Transverse colon (tissue), 4 donors: ENCODE results near the gene ACVR2A. TPM values are rescaled to one million over a fixed set of nuclear protein-coding genes. Genes with fewer than 3 reads are reported as not detected.

Experiments used
- DNase-seq: peaks from one replicate; pipeline ENCODE4 v3.0.0-alpha.2; 2019
- H3K27ac ChIP-seq, 4 donors: fragments of 200-600 bp; sonication (generic); 2 replicates each; pipeline ENCODE4 v1.5.1; 2016 to 2018; ENCODE audit warnings: inconsistent platforms in 4 of 4
- H3K27me3 ChIP-seq: fragments of 200-600 bp; sonication (generic); 2 replicates; pipeline ENCODE4 v1.5.1; 2017; ENCODE audit warnings: inconsistent platforms
- H3K36me3 ChIP-seq, 4 donors: fragments of 200-600 bp; sonication (generic); 2 replicates each; pipeline ENCODE4 v1.5.1; 2017 to 2019; ENCODE audit warnings: inconsistent platforms in 4 of 4
- H3K4me1 ChIP-seq, 4 donors: fragments of 200-600 bp; sonication (generic); 2 replicates each; pipeline ENCODE4 v1.5.1; 2017 to 2020; ENCODE audit warnings: inconsistent platforms in 4 of 4
- H3K4me3 ChIP-seq, 4 donors: fragments of 200-600 bp; sonication (generic); 1 replicate in 1 of 4; 2 replicates in 3 of 4; pipeline versions ENCODE4 v1.5.1 to v1.6.1; 2017 to 2019; ENCODE audit warnings: inconsistent platforms in 4 of 4
- H3K9me3 ChIP-seq, 2 donors: fragments of 200-600 bp; sonication (generic); 2 replicates each; pipeline ENCODE4 v1.5.1; 2017 to 2019; ENCODE audit warnings: inconsistent platforms in 2 of 2
- CTCF ChIP-seq, 5 experiments: fragments of 200-600 bp in 3 of 5; fragments of 450-650 bp in 2 of 5; sonication (generic) in 3 of 5; IDR thresholded peaks; 1 replicate in 2 of 5; 2 replicates in 3 of 5; pipeline ENCODE4 v1.5.1; 2016 to 2017; ENCODE audit warnings: antibody characterized with exemption in 5 of 5, inconsistent platforms in 3 of 5, mild to moderate bottlenecking in 2 of 5, moderate library complexity in 1 of 5
- EP300 ChIP-seq: sonication (generic); formaldehyde crosslinking; IDR thresholded peaks from one replicate; pipeline ENCODE4 v1.6.1; 2017; ENCODE audit warnings: antibody characterized with exemption, low read depth
- POLR2A ChIP-seq: fragments of 450-650 bp; IDR thresholded peaks from one replicate; pipeline ENCODE4 v1.6.1; 2016; ENCODE audit warnings: antibody characterized with exemption, mild to moderate bottlenecking, moderate library complexity
- POLR2AphosphoS5 ChIP-seq, 3 donors: sonication (generic); formaldehyde crosslinking; IDR thresholded peaks; one replicate each; pipeline ENCODE4 v1.6.1; 2016; ENCODE audit warnings: antibody characterized with exemption in 3 of 3
- WGBS, 2 donors: methylation state at CpG; one replicate each; pipeline ENCODE4 v1.1.5; 2018; ENCODE audit warnings: low coverage in 1 of 2; 5-methylcytosine and 5-hydroxymethylcytosine counted together
- in situ Hi-C, 4 donors: fragments of 200-750 bp; cut with MboI; loops; one replicate each; pipeline versions ENCODE4 v1.15.0 to v1.15.1; 2017; ENCODE audit warnings: low sequenced_read_pairs in 3 of 4, low pct_ligation_motif_present in 1 of 4, low pct_unique_long_range_greater_than_20kb in 1 of 4
- intact Hi-C: fragments of 100-400 bp; cut with DNase I; formaldehyde crosslinking; loops from one replicate; pipeline ENCODE4 v1.15.1; 2023; ENCODE audit warnings: low total_unique reads
- total RNA-seq, 4 donors: library from RNA; depleted of rRNA; stranded (reverse); fragments of >200 nt; gene quantifications; one replicate each; pipeline ENCODE4 v1.1.0, GENCODE V29; 2016

ACVR2A gene
- total RNA-seq, 4 donors from 2014 or later, result 15.7 to 36.0 (median 19.4) TPM

- 67 to 69% methylated on average over 1 of the region's 1 CpG for WGBS, 2 donors
- Histone ChIP-seq H3K27ac (no peak overlapping the region), H3K9me3 (no peaks in the 10 kb centered on the region), H3K4me3 (no peak overlapping the region), H3K4me1 (peaks cover 0 to 13% (median 3%) of the 10 kb centered on the region in 4 donors), H3K36me3 (peaks cover 0 to 20% (median 7%) of the 10 kb centered on the region in 4 donors), H3K27me3 (no peaks in the 10 kb centered on the region)
- no peak for DNase-seq
- in situ Hi-C loops (loop anchor here in 2 of 4 donors (25.0 kb wide), 2 partner anchors 577 to 1052 kb away; no protein-coding TSS in a partner anchor), intact Hi-C loops (loop anchor here (5.0 kb wide), 2 partner anchors 267 to 572 kb away; no protein-coding TSS in a partner anchor)
- no peak for TF ChIP-seq CTCF (IDR thresholded peaks at IDR 0.05)
- no peak for TF ChIP-seq EP300
- TF ChIP-seq POLR2A, result no peak
- TF ChIP-seq POLR2AphosphoS5 (IDR thresholded peaks at IDR 0.05), result no peak
Observed at GRCh38 chr2:147934881-147935620, 90.2 kb downstream of the ACVR2A start.

- Histone ChIP-seq H3K36me3 (peaks cover 0 to 20% (median 7%) of the 10 kb centered on the region in 4 donors), H3K4me3 (no peak overlapping the region), H3K4me1 (peaks cover 0 to 13% (median 3%) of the 10 kb centered on the region in 4 donors), H3K27me3 (no peaks in the 10 kb centered on the region), H3K27ac (no peak overlapping the region), H3K9me3 (no peaks in the 10 kb centered on the region)
- 35% methylated on average over 3 of the region's 3 CpGs for WGBS, 2 donors
- TF ChIP-seq POLR2A, result no peak
- TF ChIP-seq CTCF (IDR thresholded peaks at IDR 0.05), result peak; percentile 77 to 88 (median 83)
- no peak for TF ChIP-seq EP300
- no peak for TF ChIP-seq POLR2AphosphoS5 (IDR thresholded peaks at IDR 0.05)
- intact Hi-C loops, result loop anchor here (5.0 kb wide), 2 partner anchors 264 to 569 kb away; no protein-coding TSS in a partner anchor
- DNase-seq, result no peak
- in situ Hi-C loops, result loop anchor here in 2 of 4 donors (25.0 kb wide), 2 partner anchors 574 to 1049 kb away; no protein-coding TSS in a partner anchor
Observed at GRCh38 chr2:147937744-147938349, 93.0 kb downstream of the ACVR2A start.

- H3K9me3 ChIP-seq, result no peaks in the 10 kb centered on the region
- whole genome bisulfite sequencing, 2 donors, result 88 to 94% methylated on average over 1 of the region's 1 CpG
- in situ Hi-C loops (loop anchor here in 2 of 4 donors (25.0 kb wide), 2 partner anchors 573 to 1048 kb away; no protein-coding TSS in a partner anchor), intact Hi-C loops (loop anchor here (5.0 kb wide), 2 partner anchors 263 to 568 kb away; no protein-coding TSS in a partner anchor)
- H3K36me3 ChIP-seq, result peaks cover 0 to 20% (median 9%) of the 10 kb centered on the region in 4 donors
- no peak for TF ChIP-seq CTCF (IDR thresholded peaks at IDR 0.05)
- TF ChIP-seq POLR2A, result no peak
- no peak for TF ChIP-seq POLR2AphosphoS5 (IDR thresholded peaks at IDR 0.05)
- TF ChIP-seq EP300, result no peak
- no peaks in the 10 kb centered on the region for H3K27me3 ChIP-seq
- H3K27ac ChIP-seq, result peak overlapping the region in 1 of 4 donors; percentile 4
- no peak overlapping the region for H3K4me3 ChIP-seq
- no peak for DNase-seq
- H3K4me1 ChIP-seq, result peaks cover 0 to 13% (median 3%) of the 10 kb centered on the region in 4 donors
Observed at GRCh38 chr2:147939313-147939712, 94.5 kb downstream of the ACVR2A start.

- Histone ChIP-seq H3K9me3 (no peaks in the 10 kb centered on the region), H3K27ac (no peak overlapping the region), H3K36me3 (peaks cover 0 to 14% (median 3%) of the 10 kb centered on the region in 4 donors), H3K4me3 (no peak overlapping the region), H3K4me1 (no peaks in the 10 kb centered on the region), H3K27me3 (no peaks in the 10 kb centered on the region)
- TF ChIP-seq POLR2A, result no peak
- TF ChIP-seq CTCF (IDR thresholded peaks at IDR 0.05), result no peak
- no peak for TF ChIP-seq EP300
- TF ChIP-seq POLR2AphosphoS5 (IDR thresholded peaks at IDR 0.05), result no peak
- intact Hi-C loops, result no loop called here
- no peak for DNase-seq
- in situ Hi-C loops, result loop anchor here in 2 of 4 donors (25.0 kb wide), 2 partner anchors 567 to 1042 kb away; no protein-coding TSS in a partner anchor
- WGBS, 2 donors, result 63 to 72% methylated on average over 1 of the region's 1 CpG
Observed at GRCh38 chr2:147945660-147946059, 100.8 kb downstream of the ACVR2A start.
